IPS-18a (cell line): ENCODE results near the gene NUDT5.
"Not testable (repeated sequence)": the region's sequence is repeated elsewhere in the genome, so short reads cannot be mapped to it uniquely, and the experiment has no call there.

ENCODE experiments used
- H3K27ac ChIP-seq: one replicate; pipeline ENCODE4 v1.5.1; 2013; ENCODE audit warnings: low read length
- H3K27me3 ChIP-seq: one replicate; pipeline ENCODE4 v1.6.1; 2013; ENCODE audit warnings: mild to moderate bottlenecking, low read length; ENCODE audit not compliant: control insufficient read depth, insufficient read depth
- H3K36me3 ChIP-seq: one replicate; pipeline ENCODE4 v1.6.1; 2013; ENCODE audit warnings: low read depth, low read length; ENCODE audit not compliant: control insufficient read depth
- H3K4me1 ChIP-seq: one replicate; pipeline ENCODE4 v1.6.1; 2013; ENCODE audit warnings: low read depth, low read length; ENCODE audit not compliant: control insufficient read depth
- H3K4me3 ChIP-seq: one replicate; pipeline ENCODE4 v1.5.1; 2013; ENCODE audit warnings: low read length
- H3K9ac ChIP-seq: one replicate; pipeline ENCODE4 v1.6.1; 2013; ENCODE audit warnings: mild to moderate bottlenecking, low read length, moderate library complexity
- H3K9me3 ChIP-seq: one replicate; pipeline ENCODE4 v1.6.1; 2013; ENCODE audit warnings: low read depth, low read length; ENCODE audit not compliant: control insufficient read depth

NUDT5 gene

DNA sequence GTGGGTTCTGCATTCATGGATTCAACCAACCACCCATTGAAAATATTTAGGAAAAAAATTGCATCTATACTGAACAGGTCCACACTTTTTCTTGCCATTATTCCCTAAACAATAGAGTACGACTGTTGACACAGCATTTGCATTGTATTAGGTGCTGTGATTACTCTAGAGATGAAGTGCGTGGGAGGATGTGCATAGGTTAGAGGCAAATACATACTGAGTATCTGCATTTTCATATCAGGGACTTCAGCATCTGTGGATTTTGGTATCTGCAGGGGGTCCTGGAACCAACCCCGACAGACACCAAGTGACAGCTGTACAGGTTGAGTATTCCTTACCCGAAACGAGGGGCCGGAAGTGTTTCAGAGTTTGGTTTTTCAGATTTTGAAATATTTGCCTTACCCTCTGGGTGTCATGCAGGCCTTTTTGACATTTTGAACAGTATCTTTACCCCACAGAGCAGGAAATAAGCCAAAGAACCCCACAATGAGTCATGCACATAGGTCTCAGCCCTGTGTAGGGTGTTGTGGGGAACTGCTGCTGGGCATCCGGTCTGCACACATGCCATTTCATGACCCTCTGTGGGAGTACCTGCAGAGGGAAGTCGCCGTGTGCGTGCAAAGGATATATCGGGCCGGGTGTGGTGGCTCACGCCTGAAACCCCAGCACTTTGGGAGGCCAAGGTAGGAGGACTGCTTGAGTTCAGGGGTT is 14.5 kb downstream of the NUDT5 start:
- Histone ChIP-seq H3K4me3 (no peak overlapping the region), H3K36me3 (peaks cover 56% of the 10 kb centered on the region), H3K9ac (no peak overlapping the region), H3K9me3 (no peaks in the 10 kb centered on the region), H3K4me1 (peaks cover 14% of the 10 kb centered on the region), H3K27ac (no peak overlapping the region), H3K27me3 (no peaks in the 10 kb centered on the region)

GRCh38 chr10:12180221-12180974 is 15.3 kb downstream of the NUDT5 start:
- Histone ChIP-seq H3K9ac (peak overlapping the region; percentile 24), H3K4me3 (peak overlapping the region; percentile 4), H3K4me1 (peaks cover 14% of the 10 kb centered on the region), H3K36me3 (peaks cover 48% of the 10 kb centered on the region), H3K9me3 (no peaks in the 10 kb centered on the region), H3K27ac (peak overlapping the region; percentile 66), H3K27me3 (no peaks in the 10 kb centered on the region)

GRCh38 chr10:12179606-12180170 is 16.0 kb downstream of the NUDT5 start:
- no peaks in the 10 kb centered on the region for H3K27me3 ChIP-seq
- no peak overlapping the region for H3K27ac ChIP-seq
- peak overlapping the region; percentile 4 for H3K4me3 ChIP-seq
- H3K9me3 ChIP-seq: no peaks in the 10 kb centered on the region
- H3K4me1 ChIP-seq: peaks cover 14% of the 10 kb centered on the region
- peaks cover 42% of the 10 kb centered on the region for H3K36me3 ChIP-seq
- H3K9ac ChIP-seq: no peak overlapping the region

GRCh38 chr10:12177642-12178041 is 18.0 kb downstream of the NUDT5 start:
- Histone ChIP-seq H3K4me3 (no peak overlapping the region), H3K27ac (no peak overlapping the region), H3K9me3 (no peaks in the 10 kb centered on the region)

DNA sequence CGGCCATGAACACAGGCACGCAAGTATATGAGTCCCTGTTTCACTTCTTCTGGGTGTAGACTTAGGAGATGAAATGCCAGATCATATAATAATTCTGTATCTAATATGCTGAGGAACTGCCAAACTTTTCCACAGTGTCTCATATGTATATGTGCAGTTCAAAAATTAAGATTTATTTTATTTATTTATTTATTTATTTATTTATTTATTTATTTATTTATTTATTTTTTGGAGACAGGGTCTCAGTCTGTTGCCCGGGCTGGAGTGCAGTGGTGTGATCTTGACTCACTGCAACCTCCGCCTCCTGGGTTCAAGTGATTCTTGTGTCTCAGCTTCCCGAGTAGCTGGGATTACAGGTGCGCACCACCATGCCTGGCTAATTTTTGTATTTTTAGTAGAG is 24.2 kb downstream of the NUDT5 start:
- not testable (repeated sequence) for H3K4me1 ChIP-seq, H3K4me3 ChIP-seq, H3K9me3 ChIP-seq, H3K9ac ChIP-seq, H3K27me3 ChIP-seq, H3K27ac ChIP-seq
- peaks cover 53% of the 10 kb centered on the region for H3K36me3 ChIP-seq

More at GRCh38 chr10:12177642-12178041, 18.0 kb downstream of the NUDT5 start:
- no peaks in the 10 kb centered on the region for H3K27me3 ChIP-seq
- peaks cover 44% of the 10 kb centered on the region for H3K36me3 ChIP-seq
- no peak overlapping the region for H3K9ac ChIP-seq
- H3K4me1 ChIP-seq: peaks cover 14% of the 10 kb centered on the region

GRCh38 chr10:12165999-12166775 is 29.5 kb downstream of the NUDT5 start:
- H3K36me3 ChIP-seq: peaks cover 59% of the 10 kb centered on the region

DNA sequence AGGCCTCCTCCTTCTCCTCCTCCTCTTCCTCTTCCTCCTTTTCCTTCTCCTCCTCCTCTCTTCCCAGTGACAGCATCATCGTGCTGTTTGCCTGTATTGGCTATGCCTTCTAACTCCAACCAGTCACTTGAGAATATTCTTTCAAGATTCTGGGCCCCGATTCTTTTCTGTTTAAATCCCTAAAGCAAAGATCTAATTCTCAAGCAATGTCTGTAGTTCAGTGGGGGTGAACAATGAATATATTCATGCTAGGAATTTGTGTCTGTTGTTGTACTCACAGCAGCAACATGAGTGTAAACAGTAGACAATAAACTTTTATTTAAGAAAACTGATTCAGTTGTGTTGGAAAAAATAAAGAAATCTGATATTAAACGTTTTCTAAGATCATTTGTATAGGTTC is 30.7 kb downstream of the NUDT5 start:
- no peaks in the 10 kb centered on the region for H3K9me3 ChIP-seq
- no peaks in the 10 kb centered on the region for H3K27me3 ChIP-seq
- no peak overlapping the region for H3K27ac ChIP-seq
- no peak overlapping the region for H3K4me3 ChIP-seq
- H3K9ac ChIP-seq: no peak overlapping the region
- H3K36me3 ChIP-seq: peaks cover 54% of the 10 kb centered on the region
- H3K4me1 ChIP-seq: no peaks in the 10 kb centered on the region

More at GRCh38 chr10:12165999-12166775, 29.5 kb downstream of the NUDT5 start:
- Histone ChIP-seq H3K4me3 (no peak overlapping the region), H3K27ac (no peak overlapping the region), H3K9me3 (no peaks in the 10 kb centered on the region), H3K27me3 (no peaks in the 10 kb centered on the region), H3K9ac (no peak overlapping the region), H3K4me1 (no peaks in the 10 kb centered on the region)

- Histone ChIP-seq H3K9ac (no peak overlapping the region), H3K4me3 (no peak overlapping the region), H3K36me3 (peaks cover 49% of the 10 kb centered on the region), H3K9me3 (no peaks in the 10 kb centered on the region), H3K27me3 (no peaks in the 10 kb centered on the region), H3K27ac (no peak overlapping the region), H3K4me1 (no peaks in the 10 kb centered on the region)
Measured at GRCh38 chr10:12164085-12164484, 31.6 kb downstream of the NUDT5 start.

GRCh38 chr10:12162927-12163326 is 32.8 kb downstream of the NUDT5 start:
- Histone ChIP-seq H3K4me3 (no peak overlapping the region), H3K4me1 (no peaks in the 10 kb centered on the region), H3K36me3 (peaks cover 49% of the 10 kb centered on the region), H3K27me3 (no peaks in the 10 kb centered on the region), H3K9ac (no peak overlapping the region), H3K27ac (no peak overlapping the region), H3K9me3 (no peaks in the 10 kb centered on the region)

- Histone ChIP-seq H3K9ac (no peak overlapping the region), H3K4me1 (no peaks in the 10 kb centered on the region), H3K9me3 (no peaks in the 10 kb centered on the region), H3K27ac (no peak overlapping the region), H3K4me3 (no peak overlapping the region), H3K36me3 (peaks cover 34% of the 10 kb centered on the region), H3K27me3 (no peaks in the 10 kb centered on the region)
Measured at GRCh38 chr10:12160664-12161063, 35.0 kb downstream of the NUDT5 start.

DNA sequence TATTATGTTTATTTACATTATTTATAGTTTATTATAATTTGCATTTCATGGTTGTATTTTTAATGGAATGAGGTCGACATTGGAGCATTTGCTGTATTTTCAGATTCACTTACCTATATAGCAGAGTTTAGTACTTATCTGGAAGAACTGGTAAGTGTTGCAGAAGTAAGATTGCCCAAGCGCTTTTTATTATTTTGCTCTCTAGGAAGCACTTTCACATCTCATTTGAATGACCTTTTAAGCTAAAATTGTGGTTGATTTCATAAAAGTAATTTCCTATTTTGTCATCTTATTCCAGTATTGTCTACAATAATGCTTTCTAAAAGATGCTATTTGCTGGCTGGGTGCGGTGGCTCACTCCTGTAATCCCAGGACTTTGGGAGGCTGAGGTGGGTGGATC is 37.6 kb downstream of the NUDT5 start:
- no peak overlapping the region for H3K4me3 ChIP-seq
- no peak overlapping the region for H3K27ac ChIP-seq
- peaks cover 23% of the 10 kb centered on the region for H3K36me3 ChIP-seq
- no peaks in the 10 kb centered on the region for H3K27me3 ChIP-seq
- no peaks in the 10 kb centered on the region for H3K4me1 ChIP-seq
- no peaks in the 10 kb centered on the region for H3K9me3 ChIP-seq
- H3K9ac ChIP-seq: no peak overlapping the region
